GM10847 (cell line): ENCODE results near the gene THG1L.
A peak's percentile ranks its signal among the peaks of the same experiment; 100 is the strongest.

ENCODE experiments used
- POLR2A ChIP-seq: IDR thresholded peaks from 2 replicates; pipeline ENCODE4 v1.6.1; 2011; ENCODE audit not compliant: insufficient read length; ENCODE audit errors: extremely low read depth

THG1L gene

DNA sequence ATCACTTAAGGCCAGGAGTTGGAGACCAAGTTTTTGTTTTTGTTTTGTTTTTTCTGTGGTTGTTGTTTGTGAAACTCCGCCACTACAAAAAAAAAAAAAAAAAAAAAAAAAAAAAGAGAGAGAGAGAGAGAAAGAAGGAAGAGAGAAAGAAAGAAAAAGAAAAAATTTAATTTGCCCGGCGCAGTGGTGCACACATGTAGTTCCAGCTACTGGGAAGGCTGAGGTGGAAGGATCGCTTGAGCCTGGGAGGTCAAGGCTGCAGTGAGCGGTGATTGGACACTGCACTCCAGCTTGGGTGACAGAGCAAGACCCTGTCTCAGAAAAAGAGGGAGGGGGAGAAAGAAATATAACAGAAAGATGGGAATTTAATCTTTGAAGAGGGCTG is 902 bp downstream of the THG1L start:
- TF ChIP-seq POLR2A, result no peak

DNA sequence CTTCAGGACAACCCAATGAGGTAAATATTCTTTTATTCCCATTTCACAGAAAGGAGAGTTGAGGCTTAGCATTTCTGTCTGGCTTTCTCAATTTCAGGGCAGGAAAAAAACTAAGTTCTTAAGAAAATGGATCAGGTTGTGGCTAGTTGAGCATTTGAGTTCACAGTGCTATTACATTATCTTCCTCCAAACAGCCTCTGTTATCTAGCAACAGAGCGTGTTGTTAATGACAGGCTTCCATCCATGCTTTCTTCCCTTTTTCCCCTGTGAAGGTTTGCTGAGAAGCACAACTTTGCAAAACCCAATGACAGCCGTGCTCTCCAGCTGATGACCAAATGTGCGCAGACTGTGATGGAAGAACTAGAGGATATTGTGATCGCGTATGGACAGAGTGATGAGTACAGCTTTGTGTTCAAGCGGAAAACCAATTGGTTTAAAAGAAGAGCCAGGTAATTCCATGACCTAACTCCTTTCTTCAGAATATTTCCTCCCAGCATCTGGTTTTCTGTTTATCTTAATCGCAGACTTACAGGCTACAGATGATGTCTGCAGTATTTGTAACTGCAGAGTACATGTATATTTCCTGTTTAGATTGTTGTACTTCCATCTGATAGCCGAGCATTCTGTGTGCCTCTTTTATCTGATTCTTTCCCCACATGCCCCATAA is 1.5 kb downstream of the THG1L start:
- no peak for TF ChIP-seq POLR2A

- TF ChIP-seq POLR2A, result no peak
Measured at GRCh38 chr5:157734436-157734835, 3.2 kb downstream of the THG1L start.

DNA sequence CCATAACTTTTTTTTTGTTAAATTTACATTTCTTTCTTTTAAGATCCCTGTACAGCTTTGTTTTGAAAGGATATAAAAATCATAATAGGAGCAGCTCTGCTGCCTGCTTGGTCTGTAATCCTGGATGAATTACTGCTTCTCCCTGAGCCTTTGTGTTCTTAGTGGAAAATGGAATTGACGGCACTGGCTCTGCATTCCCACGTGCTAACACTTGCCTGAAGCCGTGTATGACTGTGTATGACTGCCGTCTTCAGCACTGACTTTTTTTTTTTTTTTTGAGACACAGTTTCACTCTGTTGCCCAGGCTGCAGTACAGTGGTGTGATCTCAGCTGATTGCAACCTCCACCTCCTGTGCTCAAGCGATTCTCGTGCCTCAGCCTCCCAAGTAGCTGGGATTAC is 4.8 kb downstream of the THG1L start:
- TF ChIP-seq POLR2A, result no peak

GRCh38 chr5:157739388-157740228 is 8.4 kb downstream of the THG1L start:
- no peak for TF ChIP-seq POLR2A

DNA sequence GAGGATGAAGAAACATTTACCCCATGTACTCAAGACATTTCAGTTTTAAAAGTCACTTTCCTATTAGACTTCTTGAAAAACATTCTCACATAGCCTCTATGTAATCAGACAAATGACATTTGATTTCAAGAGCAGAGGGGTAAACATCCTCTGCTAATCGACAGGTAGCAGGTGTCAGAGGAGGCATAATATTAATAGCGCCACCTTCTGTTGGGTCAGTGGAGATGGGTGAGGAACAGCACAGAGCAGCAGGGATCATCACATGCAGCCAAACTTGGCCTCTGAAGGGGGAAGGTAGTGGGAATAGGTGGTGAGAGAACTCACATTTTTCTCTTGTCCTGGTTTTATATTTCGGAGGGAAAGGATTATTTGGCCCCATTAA is 9.0 kb downstream of the THG1L start:
- no peak for TF ChIP-seq POLR2A

- TF ChIP-seq POLR2A, result no peak
Measured at GRCh38 chr5:157741131-157741530, 9.9 kb downstream of the THG1L start.

DNA sequence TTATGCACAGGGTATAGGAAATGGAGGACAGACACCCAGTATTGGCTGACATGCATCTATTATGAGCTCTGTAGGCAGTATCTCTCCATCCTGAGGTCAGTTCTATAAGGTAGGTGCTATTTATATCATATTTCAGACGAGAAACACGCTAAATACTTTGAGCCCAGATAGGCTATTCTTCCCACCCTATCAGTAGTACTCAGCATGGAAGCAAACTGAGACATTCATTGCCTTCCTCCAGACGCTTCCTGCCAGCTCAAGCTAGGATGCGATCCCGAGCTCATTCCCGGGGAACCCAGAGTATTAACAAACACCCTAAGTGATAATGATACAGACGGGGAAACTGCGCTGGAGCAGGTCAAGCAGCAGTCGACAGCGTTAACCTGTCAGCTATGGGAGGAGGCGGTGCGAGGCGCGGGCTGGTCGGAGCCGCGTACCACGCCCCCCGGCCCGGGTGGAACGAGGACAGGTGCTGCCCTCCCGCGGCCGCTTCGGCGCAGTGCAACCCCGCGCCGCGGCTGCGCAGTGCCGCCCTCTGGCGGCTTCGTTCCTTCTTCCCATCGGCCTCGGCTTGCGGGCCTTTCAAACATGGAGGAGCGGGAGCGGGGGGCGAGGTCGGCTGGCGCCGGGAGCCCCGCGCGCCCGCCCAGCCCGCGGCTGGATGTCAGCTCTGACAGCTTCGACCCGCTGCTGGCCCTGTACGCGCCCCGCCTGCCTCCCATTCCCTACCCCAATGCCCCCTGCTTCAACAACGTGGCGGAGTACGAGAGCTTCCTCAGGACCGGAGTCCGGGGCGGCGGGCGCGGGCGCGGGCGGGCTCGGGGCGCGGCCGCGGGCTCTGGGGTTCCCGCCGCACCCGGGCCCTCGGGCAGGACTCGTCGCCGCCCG is 12.2 kb downstream of the THG1L start, which contains the start of gene LSM11:
LSM11 (plus strand) TSS at position 550 of the 888 bp plus-strand sequence; CDS start at position 589, 39 bp downstream.
- TF ChIP-seq POLR2A, result peak; percentile 23

DNA sequence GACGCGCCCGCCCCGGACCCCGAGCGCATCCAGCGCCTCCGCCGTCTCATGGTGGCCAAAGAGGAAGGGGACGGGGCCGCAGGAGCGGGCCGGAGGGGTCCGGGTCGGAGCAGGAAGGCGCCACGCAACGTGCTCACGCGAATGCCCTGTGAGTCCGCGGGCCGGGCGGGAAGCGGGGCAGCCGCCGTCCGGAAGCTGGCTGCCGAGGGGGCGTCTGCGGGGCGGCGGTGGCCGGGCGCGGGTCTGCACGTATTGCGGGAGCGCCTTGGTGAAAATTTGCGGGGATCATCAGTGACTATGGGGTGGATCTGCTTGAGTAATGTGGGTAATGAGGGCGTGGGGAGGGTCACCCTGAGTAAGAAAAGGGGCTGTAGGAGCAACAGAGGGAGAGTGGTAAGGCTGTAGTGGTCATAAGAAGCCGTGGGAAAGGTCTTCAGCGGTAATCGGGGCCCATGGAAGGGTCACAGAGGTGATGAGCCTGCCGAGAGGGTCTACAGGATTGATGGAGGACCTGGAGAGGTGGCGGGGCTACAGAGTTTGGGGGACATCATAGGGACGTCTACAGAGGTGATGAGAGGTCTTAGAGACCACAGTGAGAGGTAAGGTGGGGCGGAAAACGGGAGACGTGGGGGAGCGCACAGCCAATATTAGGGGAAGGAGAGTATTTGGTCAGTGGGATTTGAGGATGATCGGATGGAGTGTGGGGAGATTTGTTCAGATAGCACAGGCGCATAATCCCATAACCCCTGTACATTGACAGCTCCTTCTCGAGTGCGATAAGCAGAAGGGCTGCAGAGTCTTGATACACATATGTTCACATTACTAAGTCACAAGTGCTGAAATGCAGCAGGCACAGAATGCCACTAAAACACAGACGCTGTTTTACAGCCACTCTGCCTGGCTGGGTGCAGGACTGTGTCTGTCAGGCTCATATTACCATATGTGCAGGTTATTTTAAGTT is 13.1 kb downstream of the THG1L start:
- no peak for TF ChIP-seq POLR2A

- no peak for TF ChIP-seq POLR2A
Measured at GRCh38 chr5:157745041-157745456, 13.8 kb downstream of the THG1L start.

GRCh38 chr5:157747173-157747740 is 16.0 kb downstream of the THG1L start:
- TF ChIP-seq POLR2A, result no peak

DNA sequence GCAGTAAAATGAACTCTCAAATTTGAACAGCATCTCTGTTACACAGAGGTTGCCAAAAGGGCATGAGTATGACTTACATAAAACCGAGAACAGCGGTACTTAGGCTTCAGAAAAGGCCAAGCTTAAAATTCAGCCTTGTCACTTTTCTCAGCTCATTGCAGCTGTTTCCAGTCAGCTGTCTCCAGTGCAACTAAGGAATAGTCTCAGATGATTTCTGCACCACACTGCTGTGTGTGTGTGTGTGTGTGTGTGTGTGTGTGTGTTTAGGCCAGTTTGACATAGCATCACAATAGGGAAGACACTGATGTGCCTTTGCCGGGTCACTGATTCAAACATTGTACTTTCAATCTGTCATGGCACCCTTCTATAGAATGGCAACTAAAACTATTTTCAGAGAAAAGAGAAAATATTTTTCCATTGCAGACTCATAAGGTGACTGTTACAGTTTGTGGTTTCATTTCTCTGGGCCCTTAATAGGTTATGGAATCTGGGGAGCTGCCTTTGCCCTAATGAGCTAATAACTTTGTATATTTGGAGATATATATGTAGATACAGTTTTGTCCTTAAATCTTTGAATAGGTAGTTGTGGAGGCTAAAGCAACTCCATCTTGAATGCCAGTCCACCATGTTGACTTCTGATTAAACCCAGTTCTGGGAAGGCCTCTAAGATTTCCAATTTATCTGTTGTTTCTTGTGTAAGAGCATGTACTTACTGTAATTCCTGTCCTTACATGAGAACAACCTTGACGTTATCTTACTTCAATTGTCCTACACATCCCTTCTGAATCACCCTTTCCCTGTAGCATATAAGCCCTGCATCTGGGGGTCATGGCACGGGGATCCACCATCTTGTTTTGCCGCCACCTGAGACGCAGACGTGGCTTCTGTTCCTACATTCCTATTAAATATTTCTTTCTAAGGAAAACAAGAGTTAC is 16.8 kb downstream of the THG1L start:
- no peak for TF ChIP-seq POLR2A
